HG03095 (cell line): Measurements from ENCODE around the gene TUBGCP2.

Source experiments
- ATAC-seq: cut with Tn5 transposase; IDR thresholded peaks from one replicate; pipeline ENCODE4 v1.9.1; 2021; ENCODE audit warnings: moderate library complexity; ENCODE audit not compliant: unreplicated experiment

Gene TUBGCP2, protein sequence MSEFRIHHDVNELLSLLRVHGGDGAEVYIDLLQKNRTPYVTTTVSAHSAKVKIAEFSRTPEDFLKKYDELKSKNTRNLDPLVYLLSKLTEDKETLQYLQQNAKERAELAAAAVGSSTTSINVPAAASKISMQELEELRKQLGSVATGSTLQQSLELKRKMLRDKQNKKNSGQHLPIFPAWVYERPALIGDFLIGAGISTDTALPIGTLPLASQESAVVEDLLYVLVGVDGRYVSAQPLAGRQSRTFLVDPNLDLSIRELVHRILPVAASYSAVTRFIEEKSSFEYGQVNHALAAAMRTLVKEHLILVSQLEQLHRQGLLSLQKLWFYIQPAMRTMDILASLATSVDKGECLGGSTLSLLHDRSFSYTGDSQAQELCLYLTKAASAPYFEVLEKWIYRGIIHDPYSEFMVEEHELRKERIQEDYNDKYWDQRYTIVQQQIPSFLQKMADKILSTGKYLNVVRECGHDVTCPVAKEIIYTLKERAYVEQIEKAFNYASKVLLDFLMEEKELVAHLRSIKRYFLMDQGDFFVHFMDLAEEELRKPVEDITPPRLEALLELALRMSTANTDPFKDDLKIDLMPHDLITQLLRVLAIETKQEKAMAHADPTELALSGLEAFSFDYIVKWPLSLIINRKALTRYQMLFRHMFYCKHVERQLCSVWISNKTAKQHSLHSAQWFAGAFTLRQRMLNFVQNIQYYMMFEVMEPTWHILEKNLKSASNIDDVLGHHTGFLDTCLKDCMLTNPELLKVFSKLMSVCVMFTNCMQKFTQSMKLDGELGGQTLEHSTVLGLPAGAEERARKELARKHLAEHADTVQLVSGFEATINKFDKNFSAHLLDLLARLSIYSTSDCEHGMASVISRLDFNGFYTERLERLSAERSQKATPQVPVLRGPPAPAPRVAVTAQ

DNA sequence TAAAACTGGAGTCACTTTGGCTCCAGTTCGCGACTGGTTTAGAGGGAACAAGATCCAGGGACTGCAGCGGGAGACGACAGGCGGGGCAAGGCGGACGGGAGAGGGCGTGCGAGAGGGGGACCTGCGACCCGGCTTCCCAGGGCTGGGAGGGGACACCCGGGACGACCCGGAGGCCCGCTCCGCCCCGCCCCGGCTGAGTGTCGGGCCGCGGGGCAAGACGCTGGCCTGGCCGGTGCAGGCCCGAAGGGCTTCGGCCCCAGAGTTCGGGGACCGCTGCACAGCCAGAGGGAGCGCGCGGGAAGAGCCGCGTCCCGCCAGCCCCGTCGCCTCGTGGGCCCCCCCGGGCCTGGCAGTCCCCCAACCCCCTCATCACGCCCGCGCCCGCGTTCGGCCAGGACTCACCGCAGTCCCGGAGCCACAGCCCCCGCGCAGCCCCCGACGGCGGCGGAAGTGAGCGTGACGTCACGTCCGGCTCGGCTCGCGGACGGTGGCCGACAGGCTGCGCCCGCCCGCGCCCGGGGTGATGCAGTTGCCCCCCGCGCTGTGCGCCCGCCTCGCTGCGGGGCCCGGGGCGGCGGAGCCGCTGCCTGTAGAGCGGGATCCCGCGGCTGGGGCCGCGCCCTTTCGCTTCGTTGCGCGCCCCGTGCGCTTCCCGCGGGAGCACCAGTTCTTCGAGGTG is at the start of gene TUBGCP2, which contains the start of gene ZNF511:
Gene TUBGCP2 (minus strand): TSS at position 452 of the 679 bp plus-strand sequence. CDS start 5,931 bp downstream, outside the sequence.
Gene ZNF511 (plus strand): TSS at position 494 of the 679 bp plus-strand sequence. CDS start 30 bp downstream, at position 524.
- ATAC-seq = peak; percentile 72

DNA sequence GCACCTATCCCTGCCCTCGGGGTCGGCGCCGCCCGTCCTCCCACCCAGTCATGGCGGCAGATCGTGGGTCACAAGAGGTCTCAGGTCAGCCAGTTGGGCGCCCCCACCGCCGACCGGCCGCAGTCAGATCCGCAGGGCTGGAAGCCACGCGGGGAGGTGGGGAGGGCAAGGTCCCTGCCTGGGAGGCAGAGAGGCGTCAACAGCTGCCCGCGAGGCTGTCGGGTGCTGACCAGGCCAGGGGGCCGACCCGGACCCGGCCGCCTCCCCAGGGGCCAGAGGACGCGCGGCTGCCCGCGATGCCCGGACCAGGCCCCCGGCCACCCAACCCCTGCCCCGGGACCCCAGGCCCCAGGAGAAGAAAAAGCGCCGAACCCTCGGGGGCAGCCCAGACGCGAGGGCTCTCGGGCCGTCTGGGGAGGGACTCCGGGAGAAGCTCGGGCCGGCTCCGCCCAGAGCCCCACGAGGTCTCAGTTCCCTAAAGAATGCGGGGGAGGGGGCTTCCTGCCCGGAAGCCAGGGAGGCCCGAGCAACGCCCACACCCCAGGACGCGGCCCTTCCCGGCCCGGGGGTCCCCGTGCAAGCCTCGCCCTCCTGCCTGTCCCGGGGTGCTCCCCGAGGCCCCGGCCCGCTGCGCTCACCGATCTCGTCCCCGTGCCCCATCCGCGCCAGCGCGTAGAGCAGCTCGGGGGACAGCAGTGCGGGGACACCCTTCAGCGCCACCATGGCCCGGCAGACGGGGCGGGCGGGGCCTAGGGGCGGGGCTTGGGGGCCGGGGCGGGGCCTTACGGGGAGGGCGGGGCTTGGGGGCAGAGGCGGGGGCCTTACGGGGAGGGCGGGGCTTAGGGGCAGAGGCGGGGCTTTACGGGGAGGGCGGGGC is 48.9 kb upstream of the TUBGCP2 start, which contains the start of gene FUOM:
Gene FUOM (minus strand): TSS at position 735 of the 877 bp plus-strand sequence. CDS start 12 bp downstream, at position 723.
- ATAC-seq = peak; percentile 78

DNA sequence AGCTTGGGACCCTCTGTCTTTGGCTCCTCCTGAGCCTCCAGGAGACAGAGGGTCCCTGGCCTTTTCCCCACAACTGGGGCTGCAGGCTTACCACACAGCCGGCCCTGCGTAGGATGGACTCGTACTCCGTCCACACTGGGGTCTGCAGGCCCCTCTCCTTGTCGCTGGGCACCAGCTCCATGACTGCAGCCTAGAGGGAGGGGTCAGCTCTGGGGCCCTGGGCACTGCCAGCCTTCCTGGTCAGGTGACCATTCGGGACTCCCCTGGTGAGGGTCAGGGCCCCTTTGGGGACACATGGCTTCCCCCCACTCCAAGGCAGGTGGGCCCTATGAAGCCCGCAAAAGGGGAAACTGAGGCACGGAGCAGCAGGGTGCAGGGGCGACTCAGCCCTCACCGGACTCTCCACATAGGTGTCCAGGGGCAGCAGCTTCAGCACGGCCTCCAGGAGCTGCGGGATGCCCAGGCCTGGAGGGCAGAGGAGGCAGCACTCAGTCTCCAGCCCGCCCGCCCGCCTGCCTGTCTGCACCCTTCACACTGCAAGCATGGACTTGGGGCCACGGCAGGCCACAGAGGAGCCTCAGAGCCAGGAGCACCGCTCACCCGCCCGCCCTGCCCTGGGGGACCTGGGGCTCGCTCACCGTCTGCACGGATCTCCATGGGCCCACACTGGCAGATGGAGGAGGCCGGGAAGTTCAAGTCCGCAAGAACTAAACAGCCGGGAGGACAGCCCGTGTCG is 48.0 kb upstream of the TUBGCP2 start:
- no peak for ATAC-seq

DNA sequence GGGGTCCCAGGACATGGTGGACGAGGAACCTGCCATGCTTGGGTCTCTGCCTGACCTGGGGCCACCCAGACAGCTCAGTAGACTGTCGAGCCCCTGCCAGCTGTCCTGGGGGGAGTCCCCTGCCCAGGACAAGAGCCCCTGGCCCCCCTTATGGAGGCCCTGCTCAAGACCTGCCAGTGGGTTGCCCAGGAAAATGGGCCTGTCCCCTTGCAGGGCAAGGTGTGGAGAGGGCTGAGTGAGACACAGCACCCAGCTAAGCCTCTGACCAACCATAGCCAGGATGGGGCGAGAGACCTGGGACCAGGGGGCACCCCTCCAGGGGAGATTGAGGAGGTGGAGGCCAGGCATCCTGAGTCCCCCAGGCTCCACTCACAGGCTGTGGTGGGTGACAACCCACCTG is 47.3 kb upstream of the TUBGCP2 start:
- ATAC-seq = no peak

DNA sequence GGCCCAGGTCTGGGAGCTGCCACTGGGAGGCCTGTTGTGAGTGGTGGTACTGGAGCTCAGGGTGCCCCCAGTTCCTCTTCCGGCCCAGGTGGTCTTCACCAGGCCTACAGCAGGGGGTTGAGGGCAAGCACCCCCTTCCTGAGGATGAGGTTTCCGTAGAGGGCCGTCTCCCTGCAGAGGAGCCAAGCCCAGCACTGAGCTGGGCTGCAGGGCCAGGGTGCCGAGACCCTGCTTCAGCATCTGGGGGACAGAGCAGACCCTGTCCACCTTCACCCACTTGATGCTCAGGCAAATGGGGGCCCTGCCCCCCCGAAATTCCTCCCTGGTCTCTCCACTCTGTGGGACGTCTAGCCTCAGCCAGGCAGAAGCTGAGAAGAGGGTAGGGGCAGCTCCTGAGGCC is 46.6 kb upstream of the TUBGCP2 start:
- ATAC-seq = no peak

DNA sequence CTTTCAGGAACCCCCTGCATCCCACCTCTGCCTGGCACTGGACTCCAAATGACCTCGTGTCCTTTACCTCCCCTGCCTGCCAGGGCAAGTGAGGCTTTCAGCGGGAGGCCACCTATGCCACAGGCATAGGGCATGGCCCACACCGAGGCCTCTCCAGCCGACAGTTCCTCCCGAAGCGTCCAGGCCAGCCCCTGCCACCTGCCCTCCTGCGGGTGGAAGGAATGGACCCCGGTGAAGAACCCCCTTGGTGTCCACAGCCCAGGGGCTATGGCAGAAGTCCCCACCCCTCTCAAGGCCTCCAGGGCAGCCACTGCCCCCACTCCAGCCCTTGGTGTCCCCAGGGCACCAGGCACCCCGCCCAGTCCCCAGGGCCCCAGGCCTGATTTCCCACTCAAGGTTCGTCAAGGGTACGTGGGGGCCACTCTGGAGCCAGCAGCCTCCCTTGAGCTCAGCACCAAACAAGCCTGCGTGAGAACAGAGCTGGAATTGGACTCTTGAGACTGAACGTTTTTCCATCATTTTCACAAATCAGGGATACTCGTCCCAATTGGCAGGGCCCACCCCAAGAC is 46.1 kb upstream of the TUBGCP2 start:
- no peak for ATAC-seq

DNA sequence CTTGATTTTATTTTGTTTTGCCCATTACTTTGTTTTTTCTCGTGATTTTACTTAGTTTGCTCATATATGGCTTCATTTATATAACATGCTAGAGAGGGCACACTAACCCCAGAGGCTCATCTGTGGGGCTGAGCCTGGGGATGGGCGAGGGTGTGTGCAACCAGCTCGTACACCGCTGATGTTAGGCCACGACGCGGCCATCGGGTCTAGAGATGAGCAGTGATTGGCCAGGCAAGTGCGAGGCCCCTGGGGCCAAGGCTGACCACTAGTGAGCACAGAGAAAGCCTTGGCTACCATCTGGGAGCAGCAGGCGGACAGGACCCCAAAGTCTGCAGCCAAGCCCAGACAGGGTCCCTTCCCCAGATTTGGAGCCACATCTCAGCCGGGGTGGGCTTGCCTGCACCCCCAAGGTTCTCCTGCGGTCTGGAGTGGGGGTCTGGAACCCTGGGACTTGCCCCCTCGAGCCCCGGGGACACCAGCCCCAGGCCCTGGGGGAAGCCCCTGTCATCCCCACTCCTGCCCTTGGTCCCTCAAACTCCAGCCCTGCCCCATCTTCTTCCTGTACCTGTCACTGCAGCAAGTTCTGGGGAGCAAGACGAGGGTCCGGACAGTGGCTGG is 45.4 kb upstream of the TUBGCP2 start:
- ATAC-seq = no peak

DNA sequence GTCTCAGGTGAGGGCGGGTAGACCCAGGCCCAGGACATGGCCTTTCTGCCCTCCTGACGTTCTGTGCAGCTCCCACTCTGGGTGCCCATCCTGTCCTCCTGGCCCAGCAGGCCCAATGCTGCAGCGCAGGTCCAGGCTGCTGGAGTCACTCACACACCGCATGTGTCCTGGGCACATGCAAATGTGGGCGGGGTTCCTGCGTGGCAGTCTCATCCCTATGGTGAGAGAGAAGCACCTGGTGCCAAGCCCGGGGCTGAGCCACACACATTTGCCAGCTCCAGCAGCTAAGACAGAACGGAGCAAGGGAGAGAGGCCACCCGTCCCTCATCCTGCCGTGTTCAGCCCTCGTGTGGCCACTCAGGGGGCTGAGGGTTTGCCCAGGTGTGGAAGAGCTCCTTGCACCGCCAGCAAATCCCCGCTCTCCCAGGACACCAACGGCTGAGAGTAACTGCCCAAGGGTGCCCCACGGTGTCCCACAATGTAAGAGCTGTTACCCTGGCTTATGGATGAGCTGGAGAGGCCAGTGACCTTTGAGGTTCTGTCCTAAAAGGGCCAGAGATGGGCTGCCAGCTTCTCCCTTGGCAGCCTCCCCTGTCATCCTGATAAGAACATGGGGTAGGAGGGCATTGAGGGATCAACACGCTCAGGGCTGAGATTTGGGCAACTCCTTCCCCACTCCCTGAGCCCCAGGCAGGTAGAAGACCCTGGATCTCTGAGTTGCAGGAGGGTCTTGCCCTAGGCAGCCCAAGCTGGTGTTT is 44.7 kb upstream of the TUBGCP2 start:
- no peak for ATAC-seq

DNA sequence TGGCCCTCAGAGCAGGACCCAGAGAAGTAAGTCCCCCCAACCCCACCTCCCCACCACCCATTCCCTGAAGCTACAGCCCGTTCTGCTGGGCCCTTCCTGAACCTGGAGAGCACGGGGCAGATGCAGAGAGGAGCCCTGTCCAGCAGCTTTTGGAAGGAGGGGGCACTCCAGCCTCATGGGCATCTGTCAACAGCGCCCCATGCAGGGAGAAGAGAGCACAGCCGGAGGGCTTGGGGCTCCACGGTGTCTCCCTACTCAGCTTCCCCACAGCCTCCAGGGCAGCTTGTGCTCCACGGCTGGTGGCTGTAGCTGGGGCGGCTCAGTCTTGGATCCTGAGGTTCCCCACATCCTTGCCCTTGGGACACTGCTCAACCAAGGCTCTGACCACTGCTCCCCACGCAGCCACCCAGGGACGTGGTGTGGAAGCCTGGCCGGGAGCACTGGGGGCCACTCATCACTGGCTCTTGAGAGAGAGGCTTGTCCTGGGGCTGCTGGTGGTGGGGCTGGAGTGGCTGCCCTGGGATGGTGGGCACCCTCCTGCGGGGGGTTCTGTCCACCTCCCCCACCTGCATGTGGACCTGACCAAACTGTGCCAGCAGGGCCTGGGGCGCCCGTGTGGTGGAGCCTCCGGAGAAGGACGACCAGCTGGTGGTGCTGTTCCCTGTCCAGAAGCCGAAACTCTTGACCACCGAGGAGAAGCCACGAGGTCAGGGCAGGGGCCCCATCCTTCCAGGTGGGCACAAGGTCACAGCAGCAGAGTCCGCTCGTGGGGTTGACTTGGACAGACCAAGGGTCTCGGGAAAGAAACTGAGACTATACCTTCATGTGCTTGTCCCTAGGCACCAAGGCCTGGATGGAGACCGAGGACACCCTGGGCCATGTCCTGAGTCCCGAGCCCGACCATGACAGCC is 43.0 kb upstream of the TUBGCP2 start:
- ATAC-seq = no peak

DNA sequence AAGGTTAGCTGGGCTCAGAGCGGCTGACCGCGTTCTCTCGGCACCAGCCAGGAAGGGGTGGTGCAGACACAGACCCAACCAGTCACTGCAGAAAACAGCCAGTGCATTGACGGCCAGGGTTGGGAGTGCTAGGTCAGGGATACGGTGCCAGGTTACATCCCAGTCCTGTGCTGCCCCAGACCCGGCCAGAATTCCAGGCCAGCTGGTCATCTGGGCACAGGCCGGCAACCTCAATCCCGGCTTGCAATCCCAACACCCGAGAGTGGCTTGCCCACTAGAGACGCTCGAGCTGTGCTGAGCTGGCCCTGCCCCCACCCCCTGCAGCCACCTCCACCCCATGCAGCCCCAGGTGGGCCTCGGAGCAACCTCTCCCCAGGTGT is 42.3 kb upstream of the TUBGCP2 start:
- ATAC-seq = no peak

DNA sequence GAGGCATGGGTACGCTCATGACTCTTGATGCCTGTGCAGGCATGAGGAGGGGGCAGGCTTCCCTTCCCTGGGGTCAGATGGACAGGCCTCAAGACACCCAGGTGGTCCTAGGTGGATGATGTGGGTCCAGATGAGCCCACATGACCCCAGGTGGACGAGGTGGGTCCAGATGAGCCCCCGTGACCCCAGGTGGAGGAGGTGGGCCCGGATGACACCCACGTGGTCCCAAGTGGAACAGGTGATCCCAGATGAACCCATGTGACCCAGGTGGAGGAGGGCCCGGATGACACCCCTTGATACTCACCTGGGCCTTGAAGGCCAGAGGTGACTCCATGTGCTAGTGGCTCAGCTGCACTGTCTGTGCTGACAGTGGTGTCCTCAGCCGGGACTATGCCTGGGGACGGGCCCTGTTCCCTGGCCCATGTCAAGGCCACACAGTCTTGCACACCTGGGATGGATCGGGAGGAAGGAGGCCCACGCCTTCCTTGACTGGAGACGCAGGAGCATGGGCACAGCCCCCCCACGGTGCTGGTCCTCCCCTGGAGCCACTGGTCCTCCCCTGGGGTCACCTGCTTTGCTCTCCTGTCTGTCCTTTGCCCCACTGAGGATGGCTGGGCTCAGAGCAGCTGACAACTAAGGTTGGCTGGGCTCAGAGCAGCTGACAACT is 41.7 kb upstream of the TUBGCP2 start:
- no peak for ATAC-seq

DNA sequence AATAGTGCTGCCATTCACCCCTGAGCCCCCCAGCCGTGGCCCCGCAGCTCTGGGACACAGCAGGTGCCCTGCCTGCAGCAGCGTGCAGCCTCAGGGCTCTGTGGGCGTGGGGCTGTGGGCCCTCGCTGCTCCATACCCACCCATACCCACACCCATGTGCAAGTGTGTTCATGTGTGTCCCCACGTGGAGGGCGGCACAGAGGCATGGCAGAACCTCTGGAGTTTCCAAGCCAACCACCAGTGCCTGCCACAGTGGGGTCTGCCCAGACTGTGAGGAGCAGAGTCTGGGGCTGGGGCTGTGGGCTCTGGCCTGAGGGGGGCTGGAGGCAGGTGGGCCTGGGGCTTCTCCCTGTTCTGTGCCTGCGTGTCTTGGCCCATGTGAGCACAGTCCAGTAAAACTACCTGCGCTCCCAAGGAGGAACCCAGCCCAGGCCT is 40.9 kb upstream of the TUBGCP2 start:
- ATAC-seq = no peak

DNA sequence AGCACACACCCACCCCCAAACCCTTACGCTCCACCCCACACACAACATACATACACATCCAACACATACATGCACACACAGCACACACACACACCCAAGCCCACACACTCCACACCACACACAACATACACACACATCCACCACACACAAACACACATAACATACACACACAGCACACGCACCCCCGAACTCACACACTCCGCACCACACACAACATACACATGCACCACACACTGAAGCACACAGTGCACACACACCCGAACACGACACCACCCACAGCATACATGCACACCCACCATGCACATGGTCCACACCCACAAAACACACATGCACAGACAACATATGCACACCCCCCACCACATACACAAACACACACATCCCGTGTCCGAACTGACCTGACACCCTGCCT is 40.5 kb upstream of the TUBGCP2 start:
- ATAC-seq = no peak

DNA sequence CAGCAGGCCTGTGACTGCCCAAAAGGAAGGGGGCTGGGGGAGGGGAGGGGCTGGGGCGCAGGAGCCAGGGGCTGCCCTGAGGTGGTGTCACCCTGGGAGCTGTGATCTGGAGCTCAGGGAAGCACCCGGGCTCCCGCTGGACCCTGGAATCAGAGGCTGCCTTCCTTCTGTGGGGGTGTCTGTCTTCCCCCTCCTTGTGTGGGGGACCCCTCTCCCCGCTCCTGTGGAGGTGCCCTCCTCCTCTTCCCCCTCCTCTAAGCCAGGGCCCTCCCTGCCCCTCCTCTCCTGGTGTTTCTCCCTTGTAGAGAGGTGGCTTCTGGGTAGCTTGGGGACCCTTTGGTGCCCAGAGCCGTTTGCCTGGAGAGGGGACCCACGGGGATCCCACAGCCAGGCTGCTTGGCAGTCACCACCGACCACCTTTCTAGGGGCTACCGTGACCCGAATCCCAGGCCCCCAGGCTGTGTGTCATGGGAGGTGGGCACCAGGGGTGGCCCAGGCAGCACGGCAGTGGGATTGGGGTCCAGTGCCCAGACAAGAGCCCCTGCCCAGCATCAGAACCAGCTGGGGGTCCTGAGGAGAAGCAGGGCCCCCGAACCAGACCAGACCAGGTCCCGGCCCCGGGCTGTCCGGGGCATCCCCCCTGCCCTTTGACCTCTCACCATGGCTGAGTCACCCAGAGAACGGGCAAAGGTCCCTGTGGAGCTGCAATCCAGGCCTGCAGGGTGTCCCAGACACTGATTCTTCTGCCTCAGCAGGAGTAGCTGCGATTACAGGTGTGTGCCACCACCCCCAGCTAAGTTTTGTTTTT is 39.2 kb upstream of the TUBGCP2 start:
- no peak for ATAC-seq

DNA sequence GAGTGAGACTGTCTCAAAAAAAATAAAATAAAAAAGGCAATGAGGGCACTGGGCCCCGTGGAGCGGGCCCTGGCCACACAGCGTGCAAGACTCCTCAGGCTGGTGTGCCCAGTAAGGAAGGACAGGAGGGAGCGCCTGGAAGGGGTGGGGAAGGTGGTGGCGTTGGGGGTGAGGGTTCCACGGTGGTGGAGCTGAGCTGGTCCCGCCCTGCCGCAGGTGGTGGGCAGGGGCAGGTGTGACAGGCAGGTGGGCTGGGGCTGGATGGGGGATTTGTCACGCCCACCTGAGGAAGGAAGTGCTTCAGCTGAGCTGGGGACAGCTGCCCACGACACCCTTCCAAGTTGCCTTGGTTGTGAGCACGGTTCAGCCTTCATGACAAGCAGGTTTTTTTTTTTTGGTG is 37.7 kb upstream of the TUBGCP2 start:
- ATAC-seq = no peak
